C4-2B (cell line): ENCODE data around the gene ARHGAP15.

Experiments
- H3K27ac ChIP-seq: fragments of 450-650 bp; 2 replicates; pipeline ENCODE4 v1.5.1; 2017
- CTCF ChIP-seq: fragments of 450-650 bp; conservative IDR thresholded peaks from 2 replicates; pipeline ENCODE4 v1.5.1; 2017; ENCODE audit warnings: mild to moderate bottlenecking
- ZFX ChIP-seq: fragments of 450-650 bp; IDR thresholded peaks from 2 replicates; pipeline ENCODE4 v1.6.1; 2017

The ARHGAP15 gene

DNA sequence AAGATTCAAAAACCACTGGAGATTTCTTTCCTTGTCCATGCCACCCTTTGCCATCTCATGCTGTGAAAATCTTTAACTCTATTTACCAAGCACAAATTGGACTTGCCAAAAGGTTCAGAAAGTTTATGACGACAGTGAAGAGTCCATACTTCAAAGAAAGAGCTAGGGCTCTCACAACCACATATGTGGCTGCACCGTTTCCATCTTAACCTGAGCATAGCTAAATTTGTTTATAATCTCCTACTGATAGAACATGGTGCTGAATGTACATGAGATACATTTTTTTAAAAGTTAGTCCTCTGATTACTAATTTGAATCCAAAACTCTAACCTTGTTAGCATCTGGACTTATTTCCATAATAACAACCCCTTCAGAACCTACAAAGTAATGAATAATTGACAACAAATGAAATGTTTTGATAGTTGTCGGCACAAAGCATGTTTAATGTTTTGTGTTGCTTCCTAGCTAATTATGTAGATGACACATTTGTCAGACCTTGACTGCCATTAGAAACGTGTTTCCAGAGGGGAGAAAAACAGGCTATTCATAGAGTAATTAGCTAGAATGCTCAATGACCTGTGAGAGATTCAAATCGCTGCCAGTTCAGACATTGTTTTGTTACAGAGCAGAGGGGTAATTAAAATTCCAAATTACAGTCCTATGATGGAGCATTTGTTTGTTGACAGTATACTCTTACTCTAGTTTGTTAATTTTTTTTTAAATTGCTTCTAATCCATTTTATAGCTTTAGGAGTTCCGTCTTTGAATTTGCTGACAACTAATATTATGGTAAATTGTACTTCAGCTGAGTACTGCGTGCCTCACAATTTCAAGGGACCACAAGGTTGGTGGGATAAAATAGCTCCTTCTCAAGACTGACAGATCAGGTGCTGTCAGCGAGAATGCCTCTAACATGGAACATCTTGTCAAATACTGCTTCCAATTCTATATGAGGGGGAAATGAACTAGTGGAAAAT lies 31.8 kb downstream of the ARHGAP15 start:
- no peak overlapping the region for H3K27ac ChIP-seq
- TF ChIP-seq CTCF (no peak), ZFX (no peak)

- H3K27ac ChIP-seq, result no peak overlapping the region
- peak; percentile 76 for TF ChIP-seq CTCF
- TF ChIP-seq ZFX, result no peak
Observed at GRCh38 chr2:143162123-143162837, 33.1 kb downstream of the ARHGAP15 start.

DNA sequence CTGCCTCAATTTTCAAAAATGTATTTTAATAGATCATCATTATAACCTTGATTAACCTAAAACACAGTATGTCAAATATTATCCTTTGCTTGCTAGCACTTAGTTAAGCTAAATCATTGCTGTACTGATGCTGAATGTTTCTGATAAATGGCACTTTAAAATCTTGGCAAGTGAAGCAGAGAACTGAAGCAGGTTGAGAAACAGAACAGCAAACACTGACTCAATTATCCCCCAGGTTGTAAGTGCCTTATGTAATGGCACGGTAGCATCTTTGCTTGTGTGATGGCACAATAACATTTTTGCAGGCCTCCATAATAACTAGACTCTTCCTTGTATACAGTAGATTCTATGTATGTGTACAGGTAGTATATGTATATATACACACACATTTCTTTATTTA lies 33.8 kb downstream of the ARHGAP15 start:
- no peak overlapping the region for H3K27ac ChIP-seq
- no peak for TF ChIP-seq ZFX
- no peak for TF ChIP-seq CTCF

GRCh38 chr2:143163499-143163898 lies 34.3 kb downstream of the ARHGAP15 start:
- TF ChIP-seq CTCF, result no peak
- TF ChIP-seq ZFX, result no peak
- H3K27ac ChIP-seq, result no peak overlapping the region

DNA sequence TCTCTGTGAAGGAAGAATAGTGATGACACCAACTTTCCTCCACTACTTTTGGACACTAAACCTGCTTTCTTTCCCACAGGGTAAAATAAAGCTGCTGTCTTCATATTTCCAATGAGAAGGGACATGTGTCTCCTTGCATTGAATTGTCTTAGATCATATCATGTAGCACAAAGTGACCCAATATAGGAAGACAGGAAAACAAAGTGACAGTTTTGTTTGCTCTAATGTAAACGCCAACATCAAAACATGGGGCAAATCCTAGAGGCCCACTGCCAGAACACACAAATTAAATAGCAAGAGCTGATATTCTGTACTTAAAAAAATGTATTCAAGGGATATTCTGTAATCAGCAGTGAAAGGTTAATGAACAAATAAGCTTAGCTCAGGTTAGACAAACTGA lies 36.1 kb downstream of the ARHGAP15 start:
- no peak for TF ChIP-seq CTCF
- TF ChIP-seq ZFX, result no peak
- no peak overlapping the region for H3K27ac ChIP-seq

GRCh38 chr2:143169105-143169504 lies 39.9 kb downstream of the ARHGAP15 start:
- TF ChIP-seq CTCF, result no peak
- no peak for TF ChIP-seq ZFX
- no peak overlapping the region for H3K27ac ChIP-seq

DNA sequence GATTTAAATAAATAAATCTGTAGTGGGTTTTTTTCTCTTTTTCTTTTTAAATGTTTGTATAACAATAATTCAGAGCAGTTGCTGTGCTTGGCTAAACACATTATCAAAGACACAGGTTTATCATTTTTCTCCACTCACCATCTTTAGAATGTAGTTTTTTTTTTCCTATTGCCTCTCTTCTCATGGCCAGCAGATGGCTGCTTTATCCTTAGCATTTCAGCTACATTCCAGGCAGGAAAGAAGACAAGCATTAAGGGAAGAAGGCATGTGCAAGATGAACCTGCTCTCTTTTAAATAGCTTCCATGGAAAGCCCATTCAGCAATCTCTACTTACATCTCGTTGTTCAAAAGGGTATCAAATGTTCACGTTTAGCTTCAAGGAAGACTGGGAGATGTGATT lies 42.6 kb downstream of the ARHGAP15 start:
- peak; percentile 25 for TF ChIP-seq CTCF
- no peak for TF ChIP-seq ZFX

More for the DNA sequence above, 42.6 kb downstream of the ARHGAP15 start:
- H3K27ac ChIP-seq, result no peak overlapping the region
